Measurements from ENCODE around the gene FAM114A1.
A peak's percentile ranks its signal among the peaks of the same experiment; 100 is the strongest.

FAM114A1 gene

GRCh38 chr4:38837334-38837733, 30.3 kb upstream of the FAM114A1 start:
- Histone ChIP-seq H3K27me3 (ENCODE audit: insufficient read depth, low read length) (no peaks in the 10 kb centered on the region), H3K4me1 (ENCODE audit: insufficient read depth, low read length) (no peaks in the 10 kb centered on the region), H2AFZ (ENCODE audit: low read depth, low read length) (no peak overlapping the region), H3K9me3 (ENCODE audit: low read length) (no peaks in the 10 kb centered on the region), H3K36me3 (ENCODE audit: insufficient read depth, low read length) (no peaks in the 10 kb centered on the region), H3K4me3 (ENCODE audit: low read length) (no peak overlapping the region)

- no peaks in the 10 kb centered on the region for H3K36me3 ChIP-seq (ENCODE audit: insufficient read depth, low read length)
Observed at GRCh38 chr4:38837849-38838248, 29.8 kb upstream of the FAM114A1 start.

GRCh38 chr4:38842994-38843393, 24.6 kb upstream of the FAM114A1 start:
- Histone ChIP-seq H3K4me1 (ENCODE audit: insufficient read depth, low read length) (peaks cover 9% of the 10 kb centered on the region), H2AFZ (ENCODE audit: low read depth, low read length) (peak overlapping the region; percentile 59), H3K36me3 (ENCODE audit: insufficient read depth, low read length) (no peaks in the 10 kb centered on the region), H3K27me3 (ENCODE audit: insufficient read depth, low read length) (no peaks in the 10 kb centered on the region), H3K9me3 (ENCODE audit: low read length) (no peaks in the 10 kb centered on the region), H3K4me3 (ENCODE audit: low read length) (no peak overlapping the region)

More at GRCh38 chr4:38837849-38838248, 29.8 kb upstream of the FAM114A1 start:
- H3K9me3 ChIP-seq (ENCODE audit: low read length), result no peaks in the 10 kb centered on the region
- H3K4me1 ChIP-seq (ENCODE audit: insufficient read depth, low read length), result peaks cover 5% of the 10 kb centered on the region
- H2AFZ ChIP-seq (ENCODE audit: low read depth, low read length), result no peak overlapping the region
- H3K27me3 ChIP-seq (ENCODE audit: insufficient read depth, low read length), result no peaks in the 10 kb centered on the region
- H3K4me3 ChIP-seq (ENCODE audit: low read length), result no peak overlapping the region

- no peak overlapping the region for H3K4me3 ChIP-seq (ENCODE audit: low read length)
- H3K9me3 ChIP-seq (ENCODE audit: low read length), result no peaks in the 10 kb centered on the region
- no peaks in the 10 kb centered on the region for H3K27me3 ChIP-seq (ENCODE audit: insufficient read depth, low read length)
Observed at GRCh38 chr4:38846015-38846414, 21.6 kb upstream of the FAM114A1 start.

GRCh38 chr4:38855466-38855865, 12.1 kb upstream of the FAM114A1 start:
- Histone ChIP-seq H3K27me3 (ENCODE audit: insufficient read depth, low read length) (no peaks in the 10 kb centered on the region), H3K36me3 (ENCODE audit: insufficient read depth, low read length) (no peaks in the 10 kb centered on the region), H3K9me3 (ENCODE audit: low read length) (no peaks in the 10 kb centered on the region), H3K4me1 (ENCODE audit: insufficient read depth, low read length) (no peaks in the 10 kb centered on the region), H2AFZ (ENCODE audit: low read depth, low read length) (no peak overlapping the region), H3K4me3 (ENCODE audit: low read length) (no peak overlapping the region)

More at GRCh38 chr4:38846015-38846414, 21.6 kb upstream of the FAM114A1 start:
- Histone ChIP-seq H2AFZ (ENCODE audit: low read depth, low read length) (no peak overlapping the region), H3K4me1 (ENCODE audit: insufficient read depth, low read length) (peaks cover 9% of the 10 kb centered on the region), H3K36me3 (ENCODE audit: insufficient read depth, low read length) (no peaks in the 10 kb centered on the region)

- Histone ChIP-seq H3K27me3 (ENCODE audit: insufficient read depth, low read length) (no peaks in the 10 kb centered on the region), H3K36me3 (ENCODE audit: insufficient read depth, low read length) (no peaks in the 10 kb centered on the region), H3K4me1 (ENCODE audit: insufficient read depth, low read length) (no peaks in the 10 kb centered on the region), H3K4me3 (ENCODE audit: low read length) (no peak overlapping the region), H2AFZ (ENCODE audit: low read depth, low read length) (no peak overlapping the region), H3K9me3 (ENCODE audit: low read length) (no peaks in the 10 kb centered on the region)
Observed at GRCh38 chr4:38856046-38856445, 11.6 kb upstream of the FAM114A1 start.

- H2AFZ ChIP-seq (ENCODE audit: low read depth, low read length), result no peak within 1 kb of the TSS
- H3K9me3 ChIP-seq (ENCODE audit: low read length), result no peaks in the 10 kb centered on the region
- H3K4me1 ChIP-seq (ENCODE audit: insufficient read depth, low read length), result no peaks in the 10 kb centered on the region
- no peaks in the 10 kb centered on the region for H3K36me3 ChIP-seq (ENCODE audit: insufficient read depth, low read length)
- no peak within 1 kb of the TSS for H3K4me3 ChIP-seq (ENCODE audit: low read length)
- H3K27me3 ChIP-seq (ENCODE audit: insufficient read depth, low read length), result no peaks in the 10 kb centered on the region
Observed at GRCh38 chr4:38856524-38857337, 10.9 kb upstream of the FAM114A1 start, which contains the start of gene TLR6. Gene TLR6, minus strand, starts transcription at chr4:38856817. Its CDS starts 27,344 bp downstream, at chr4:38829473.

GRCh38 chr4:38857354-38858096, 10.1 kb upstream of the FAM114A1 start:
- Histone ChIP-seq H3K4me3 (ENCODE audit: low read length) (no peak overlapping the region), H3K4me1 (ENCODE audit: insufficient read depth, low read length) (no peaks in the 10 kb centered on the region), H3K36me3 (ENCODE audit: insufficient read depth, low read length) (no peaks in the 10 kb centered on the region), H3K9me3 (ENCODE audit: low read length) (no peaks in the 10 kb centered on the region), H2AFZ (ENCODE audit: low read depth, low read length) (no peak overlapping the region), H3K27me3 (ENCODE audit: insufficient read depth, low read length) (no peaks in the 10 kb centered on the region)

GRCh38 chr4:38858097-38858420, 9.5 kb upstream of the FAM114A1 start:
- H3K4me3 ChIP-seq (ENCODE audit: low read length), result no peak overlapping the region
- no peak overlapping the region for H2AFZ ChIP-seq (ENCODE audit: low read depth, low read length)
- H3K4me1 ChIP-seq (ENCODE audit: insufficient read depth, low read length), result no peaks in the 10 kb centered on the region
- no peaks in the 10 kb centered on the region for H3K27me3 ChIP-seq (ENCODE audit: insufficient read depth, low read length)
- H3K36me3 ChIP-seq (ENCODE audit: insufficient read depth, low read length), result no peaks in the 10 kb centered on the region
- no peaks in the 10 kb centered on the region for H3K9me3 ChIP-seq (ENCODE audit: low read length)

GRCh38 chr4:38859501-38859900, 8.1 kb upstream of the FAM114A1 start:
- Histone ChIP-seq H3K9me3 (ENCODE audit: low read length) (no peaks in the 10 kb centered on the region), H3K27me3 (ENCODE audit: insufficient read depth, low read length) (no peaks in the 10 kb centered on the region), H2AFZ (ENCODE audit: low read depth, low read length) (no peak overlapping the region), H3K4me1 (ENCODE audit: insufficient read depth, low read length) (no peaks in the 10 kb centered on the region), H3K36me3 (ENCODE audit: insufficient read depth, low read length) (no peaks in the 10 kb centered on the region), H3K4me3 (ENCODE audit: low read length) (no peak overlapping the region)

GRCh38 chr4:38860788-38861424, 6.7 kb upstream of the FAM114A1 start:
- H3K4me1 ChIP-seq (ENCODE audit: insufficient read depth, low read length), result no peaks in the 10 kb centered on the region
- H2AFZ ChIP-seq (ENCODE audit: low read depth, low read length), result no peak overlapping the region
- H3K9me3 ChIP-seq (ENCODE audit: low read length), result no peaks in the 10 kb centered on the region
- no peak overlapping the region for H3K4me3 ChIP-seq (ENCODE audit: low read length)
- no peaks in the 10 kb centered on the region for H3K36me3 ChIP-seq (ENCODE audit: insufficient read depth, low read length)
- H3K27me3 ChIP-seq (ENCODE audit: insufficient read depth, low read length), result peaks cover 4% of the 10 kb centered on the region

GRCh38 chr4:38861791-38862190, 5.8 kb upstream of the FAM114A1 start:
- no peaks in the 10 kb centered on the region for H3K4me1 ChIP-seq (ENCODE audit: insufficient read depth, low read length)
- H2AFZ ChIP-seq (ENCODE audit: low read depth, low read length), result no peak overlapping the region

GRCh38 chr4:38865445-38865844, 2.2 kb upstream of the FAM114A1 start:
- no peaks in the 10 kb centered on the region for H3K9me3 ChIP-seq (ENCODE audit: low read length)
- H3K4me3 ChIP-seq (ENCODE audit: low read length), result no peak overlapping the region
- H3K36me3 ChIP-seq (ENCODE audit: insufficient read depth, low read length), result no peaks in the 10 kb centered on the region
- peaks cover 3% of the 10 kb centered on the region for H3K4me1 ChIP-seq (ENCODE audit: insufficient read depth, low read length)
- H2AFZ ChIP-seq (ENCODE audit: low read depth, low read length), result no peak overlapping the region
- H3K27me3 ChIP-seq (ENCODE audit: insufficient read depth, low read length), result peaks cover 10% of the 10 kb centered on the region

More at GRCh38 chr4:38861791-38862190, 5.8 kb upstream of the FAM114A1 start:
- Histone ChIP-seq H3K4me3 (ENCODE audit: low read length) (no peak overlapping the region), H3K9me3 (ENCODE audit: low read length) (no peaks in the 10 kb centered on the region), H3K36me3 (ENCODE audit: insufficient read depth, low read length) (no peaks in the 10 kb centered on the region), H3K27me3 (ENCODE audit: insufficient read depth, low read length) (peaks cover 5% of the 10 kb centered on the region)
